Measurements from ENCODE around the gene UBAP2L. TPM values are rescaled to one million over a fixed set of nuclear protein-coding genes. Genes with fewer than 3 reads are reported as not detected.

UBAP2L gene
- total RNA-seq, 4 donors from 2014 or later: 69.8 to 124 (median 83.0) TPM

- no peak for TF ChIP-seq POLR2AphosphoS5 (IDR thresholded peaks at IDR 0.05)
- no peak for TF ChIP-seq CTCF (IDR thresholded peaks at IDR 0.05)
- no peak for TF ChIP-seq EP300 (IDR thresholded peaks at IDR 0.05)
- TF ChIP-seq POLR2A (IDR thresholded peaks at IDR 0.05): no peak
- DNase-seq (ENCODE audit: low spot score in 2 of 2): no peak
- no peak overlapping the region for H3K4me3 ChIP-seq
- H3K4me1 ChIP-seq: no peaks in the 10 kb centered on the region
- no peaks in the 10 kb centered on the region for H3K9me3 ChIP-seq
- H3K27ac ChIP-seq: no peak overlapping the region
- H3K36me3 ChIP-seq: peaks cover 100% of the 10 kb centered on the region
- H3K27me3 ChIP-seq: no peaks in the 10 kb centered on the region
Observed at GRCh38 chr1:154256686-154257085, 35.9 kb downstream of the UBAP2L start.

- Histone ChIP-seq H3K27ac (no peak overlapping the region), H3K4me3 (no peak overlapping the region), H3K27me3 (no peaks in the 10 kb centered on the region), H3K4me1 (no peaks in the 10 kb centered on the region), H3K9me3 (no peaks in the 10 kb centered on the region), H3K36me3 (peaks cover 100% of the 10 kb centered on the region)
- 92% methylated on average over 2 of the region's 2 CpGs for WGBS
- TF ChIP-seq EP300 (IDR thresholded peaks at IDR 0.05) (no peak), CTCF (IDR thresholded peaks at IDR 0.05) (no peak), POLR2A (IDR thresholded peaks at IDR 0.05) (no peak), POLR2AphosphoS5 (IDR thresholded peaks at IDR 0.05) (no peak)
- no peak for DNase-seq (ENCODE audit: low spot score in 2 of 2)
Observed at GRCh38 chr1:154258784-154259183, 38.0 kb downstream of the UBAP2L start.

DNA sequence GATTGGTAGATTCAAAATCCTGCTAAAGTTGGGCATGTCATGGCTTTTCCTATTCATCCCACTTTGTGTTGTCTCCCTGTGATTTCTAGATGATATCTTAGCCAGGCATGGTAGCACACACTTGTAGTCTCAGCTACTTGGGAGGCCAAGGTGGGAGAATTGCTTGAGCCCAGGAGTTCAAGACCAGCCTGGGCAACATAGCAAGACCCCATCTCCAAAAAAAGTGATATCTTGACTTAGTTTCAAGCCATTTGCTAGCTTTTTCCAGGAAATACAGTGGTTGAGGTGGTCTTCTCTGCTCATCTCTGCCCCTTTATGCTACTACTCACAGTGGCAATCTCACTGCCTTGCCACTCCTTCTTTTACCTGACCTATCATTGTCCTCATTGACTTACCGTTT lies 39.4 kb downstream of the UBAP2L start:
- H3K4me3 ChIP-seq: no peak overlapping the region
- DNase-seq (ENCODE audit: low spot score in 2 of 2): no peak

GRCh38 chr1:154263465-154264332 lies 42.9 kb downstream of the UBAP2L start:
- no peak for DNase-seq (ENCODE audit: low spot score in 2 of 2)
- no peaks in the 10 kb centered on the region for H3K27me3 ChIP-seq
- H3K27ac ChIP-seq: no peak overlapping the region
- no peak for TF ChIP-seq POLR2A (IDR thresholded peaks at IDR 0.05)
- no peak for TF ChIP-seq EP300 (IDR thresholded peaks at IDR 0.05)
- TF ChIP-seq POLR2AphosphoS5 (IDR thresholded peaks at IDR 0.05): no peak
- no peak for TF ChIP-seq CTCF (IDR thresholded peaks at IDR 0.05)
- H3K4me1 ChIP-seq: no peaks in the 10 kb centered on the region
- peaks cover 88% of the 10 kb centered on the region for H3K36me3 ChIP-seq
- H3K4me3 ChIP-seq: no peak overlapping the region
- no peaks in the 10 kb centered on the region for H3K9me3 ChIP-seq
- WGBS: 66% methylated on average over 6 of the region's 6 CpGs

More for the DNA sequence above, 39.4 kb downstream of the UBAP2L start:
- no peaks in the 10 kb centered on the region for H3K27me3 ChIP-seq
- H3K9me3 ChIP-seq: no peaks in the 10 kb centered on the region
- peaks cover 97% of the 10 kb centered on the region for H3K36me3 ChIP-seq
- no peak overlapping the region for H3K27ac ChIP-seq
- 81% methylated on average over 1 of the region's 1 CpG for WGBS
- no peak for TF ChIP-seq CTCF (IDR thresholded peaks at IDR 0.05)
- TF ChIP-seq POLR2A (IDR thresholded peaks at IDR 0.05): no peak
- no peak for TF ChIP-seq EP300 (IDR thresholded peaks at IDR 0.05)
- no peak for TF ChIP-seq POLR2AphosphoS5 (IDR thresholded peaks at IDR 0.05)
- H3K4me1 ChIP-seq: no peaks in the 10 kb centered on the region

GRCh38 chr1:154264454-154264853 lies 43.7 kb downstream of the UBAP2L start:
- no peaks in the 10 kb centered on the region for H3K4me1 ChIP-seq
- WGBS: 56% methylated on average over 1 of the region's 1 CpG
- no peak overlapping the region for H3K27ac ChIP-seq
- no peak for DNase-seq (ENCODE audit: low spot score in 2 of 2)
- H3K4me3 ChIP-seq: no peak overlapping the region
- H3K9me3 ChIP-seq: no peaks in the 10 kb centered on the region
- H3K36me3 ChIP-seq: peaks cover 88% of the 10 kb centered on the region
- no peaks in the 10 kb centered on the region for H3K27me3 ChIP-seq
- TF ChIP-seq POLR2A (IDR thresholded peaks at IDR 0.05): no peak
- no peak for TF ChIP-seq EP300 (IDR thresholded peaks at IDR 0.05)
- TF ChIP-seq POLR2AphosphoS5 (IDR thresholded peaks at IDR 0.05): no peak
- no peak for TF ChIP-seq CTCF (IDR thresholded peaks at IDR 0.05)
